LoVo (cell line): ENCODE measurements around the gene OR4M1.
"Not testable (repeated sequence)": the region's sequence is repeated elsewhere in the genome, so short reads cannot be mapped to it uniquely, and the experiment has no call there.

Source experiments
- DNase-seq: peaks from one replicate; pipeline ENCODE4 v3.0.0-alpha.2; 2016; ENCODE audit warnings: low spot score

Gene OR4M1

GRCh38 chr14:19773204-19773603 lies at the start of gene OR4M1:
Gene OR4M1, plus strand, starts transcription at chr14:19773504. Its CDS starts 6,819 bp downstream, at chr14:19780323.
- DNase-seq: not testable (repeated sequence)

- no peak for DNase-seq
These were observed 43.9 kb upstream of the OR4M1 start for GRCh38 chr14:19729359-19729758.

- DNase-seq: no peak
These were observed 43.5 kb upstream of the OR4M1 start for GRCh38 chr14:19729763-19730162.

- DNase-seq: not testable (repeated sequence)
These were observed 39.4 kb upstream of the OR4M1 start for GRCh38 chr14:19733893-19734292.

GRCh38 chr14:19743256-19743655 lies 30.0 kb upstream of the OR4M1 start, which contains the start of gene OR4Q3:
Gene OR4Q3, plus strand, starts transcription at chr14:19743571.
- no peak for DNase-seq

GRCh38 chr14:19752316-19752715 lies 21.0 kb upstream of the OR4M1 start:
- DNase-seq: not testable (repeated sequence)

- DNase-seq: no peak
These were observed 19.1 kb upstream of the OR4M1 start for GRCh38 chr14:19754172-19754571.

GRCh38 chr14:19771491-19771890 lies 1.8 kb upstream of the OR4M1 start:
- not testable (repeated sequence) for DNase-seq

- DNase-seq: no peak
These were observed 1.3 kb upstream of the OR4M1 start for GRCh38 chr14:19771895-19772430.

GRCh38 chr14:19772454-19772853 lies 850 bp upstream of the OR4M1 start:
- DNase-seq: not testable (repeated sequence)

- DNase-seq: no peak
These were observed 2.3 kb downstream of the OR4M1 start for GRCh38 chr14:19775587-19775986.

GRCh38 chr14:19785848-19786247 lies 12.5 kb downstream of the OR4M1 start:
- not testable (repeated sequence) for DNase-seq

- DNase-seq: not testable (repeated sequence)
These were observed 14.0 kb downstream of the OR4M1 start for GRCh38 chr14:19787318-19787717.

GRCh38 chr14:19788150-19788549 lies 14.8 kb downstream of the OR4M1 start:
- not testable (repeated sequence) for DNase-seq

- not testable (repeated sequence) for DNase-seq
These were observed 23.3 kb downstream of the OR4M1 start for GRCh38 chr14:19796520-19797108.

GRCh38 chr14:19799880-19800279 lies 26.6 kb downstream of the OR4M1 start:
- no peak for DNase-seq

GRCh38 chr14:19800282-19801117 lies 27.2 kb downstream of the OR4M1 start:
- no peak for DNase-seq

GRCh38 chr14:19801118-19801464 lies 27.8 kb downstream of the OR4M1 start:
- DNase-seq: no peak

- not testable (repeated sequence) for DNase-seq
These were observed 30.2 kb downstream of the OR4M1 start, which contains the start of gene OR4N2 for GRCh38 chr14:19803470-19803869. Gene OR4N2, plus strand, starts transcription at chr14:19803770. Its CDS starts 23,679 bp downstream, at chr14:19827449.

GRCh38 chr14:19813171-19813920 lies 40.0 kb downstream of the OR4M1 start:
- not testable (repeated sequence) for DNase-seq

GRCh38 chr14:19819879-19820278 lies 46.6 kb downstream of the OR4M1 start:
- not testable (repeated sequence) for DNase-seq

- DNase-seq: not testable (repeated sequence)
These were observed 47.7 kb downstream of the OR4M1 start for GRCh38 chr14:19821016-19821415.
